Iris pigment epithelial cell (primary cell): Measurements from ENCODE around the gene CADM4.

Experiments used
- DNase-seq: peaks from one replicate; pipeline ENCODE4 v3.0.0-alpha.2; 2011; ENCODE audit warnings: low read depth

CADM4 gene

GRCh38 chr19:43634068-43634467 lies 5.6 kb downstream of the CADM4 start:
- DNase-seq: no peak

GRCh38 chr19:43633520-43633919 lies 6.1 kb downstream of the CADM4 start:
- no peak for DNase-seq

GRCh38 chr19:43631491-43631890 lies 8.2 kb downstream of the CADM4 start:
- no peak for DNase-seq

- no peak for DNase-seq
These were observed 10.9 kb downstream of the CADM4 start for GRCh38 chr19:43628646-43629326.

- DNase-seq: no peak
These were observed 12.8 kb downstream of the CADM4 start for GRCh38 chr19:43626838-43627237.

- no peak for DNase-seq
These were observed 13.6 kb downstream of the CADM4 start for GRCh38 chr19:43625918-43626579.

- no peak for DNase-seq
These were observed 14.7 kb downstream of the CADM4 start for GRCh38 chr19:43624933-43625332.

GRCh38 chr19:43623889-43624670 lies 15.6 kb downstream of the CADM4 start:
- no peak for DNase-seq

GRCh38 chr19:43622956-43623355 lies 16.7 kb downstream of the CADM4 start:
- DNase-seq: no peak

- no peak for DNase-seq
These were observed 17.6 kb downstream of the CADM4 start for GRCh38 chr19:43622070-43622469.

- DNase-seq: no peak
These were observed 19.3 kb downstream of the CADM4 start for GRCh38 chr19:43620061-43621001.

GRCh38 chr19:43619262-43620060 lies 20.2 kb downstream of the CADM4 start, which contains the start of gene ZNF428:
ZNF428 (minus strand) TSS chr19:43619629; CDS start chr19:43614304, 5,325 bp downstream.
- DNase-seq: peak; percentile 91

GRCh38 chr19:43618921-43619261 lies 20.8 kb downstream of the CADM4 start:
- DNase-seq: no peak

GRCh38 chr19:43616954-43617353 lies 22.7 kb downstream of the CADM4 start:
- no peak for DNase-seq

GRCh38 chr19:43616306-43616705 lies 23.3 kb downstream of the CADM4 start:
- DNase-seq: no peak

GRCh38 chr19:43612374-43612773 lies 27.3 kb downstream of the CADM4 start:
- no peak for DNase-seq

GRCh38 chr19:43611788-43612187 lies 27.9 kb downstream of the CADM4 start, which contains the start of gene SRRM5:
SRRM5 (plus strand) TSS chr19:43612088; CDS start chr19:43612122, 34 bp downstream.
- no peak for DNase-seq

- peak; percentile 31 for DNase-seq
These were observed 29.2 kb downstream of the CADM4 start for GRCh38 chr19:43610493-43610892.

GRCh38 chr19:43609872-43610271 lies 29.8 kb downstream of the CADM4 start:
- no peak for DNase-seq

- no peak for DNase-seq
These were observed 32.1 kb downstream of the CADM4 start for GRCh38 chr19:43607238-43608205.
